Kasumi-1 (cell line): ENCODE measurements around the gene PXDN.
"Not testable (repeated sequence)": the region's sequence is repeated elsewhere in the genome, so short reads cannot be mapped to it uniquely, and the experiment has no call there.

Experiments used
- DNase-seq, 2 experiments: peaks; one replicate each; lab custom pipeline; 2025; lab: John Stamatoyannopoulos, UW

Gene PXDN

DNA sequence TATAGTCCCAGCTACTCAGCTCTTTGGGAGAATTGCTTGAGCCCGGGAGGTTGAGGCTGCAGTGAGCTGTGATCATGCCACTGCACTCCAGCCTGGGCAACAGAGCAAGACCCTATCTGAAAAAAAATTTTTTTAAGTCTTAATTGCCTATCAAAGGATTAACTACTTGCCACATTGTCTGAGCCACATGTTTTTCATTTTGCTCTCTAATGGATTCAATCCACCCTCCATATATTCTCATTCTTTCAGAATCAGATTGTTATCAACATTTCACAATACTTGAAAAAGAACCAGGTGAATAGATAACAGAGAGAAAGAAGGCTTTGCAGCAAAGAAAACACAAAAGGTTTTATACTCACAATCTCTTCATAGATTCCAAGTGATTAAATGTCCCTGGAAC, 61.0 kb downstream of the PXDN start:
- no peak for DNase-seq

DNA sequence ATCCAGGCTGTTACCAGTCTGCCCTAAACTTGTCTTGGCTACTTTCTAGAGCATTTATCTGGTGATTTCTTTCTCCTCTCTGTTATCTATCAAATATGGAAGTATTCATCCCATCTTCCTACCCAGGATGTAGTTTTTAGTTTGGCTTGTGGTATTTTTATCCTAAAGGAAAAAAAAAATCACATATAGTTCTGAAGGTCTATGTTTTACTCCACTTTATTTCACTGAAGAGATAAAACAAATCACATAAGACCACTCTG, 62.2 kb downstream of the PXDN start:
- no peak for DNase-seq

DNA sequence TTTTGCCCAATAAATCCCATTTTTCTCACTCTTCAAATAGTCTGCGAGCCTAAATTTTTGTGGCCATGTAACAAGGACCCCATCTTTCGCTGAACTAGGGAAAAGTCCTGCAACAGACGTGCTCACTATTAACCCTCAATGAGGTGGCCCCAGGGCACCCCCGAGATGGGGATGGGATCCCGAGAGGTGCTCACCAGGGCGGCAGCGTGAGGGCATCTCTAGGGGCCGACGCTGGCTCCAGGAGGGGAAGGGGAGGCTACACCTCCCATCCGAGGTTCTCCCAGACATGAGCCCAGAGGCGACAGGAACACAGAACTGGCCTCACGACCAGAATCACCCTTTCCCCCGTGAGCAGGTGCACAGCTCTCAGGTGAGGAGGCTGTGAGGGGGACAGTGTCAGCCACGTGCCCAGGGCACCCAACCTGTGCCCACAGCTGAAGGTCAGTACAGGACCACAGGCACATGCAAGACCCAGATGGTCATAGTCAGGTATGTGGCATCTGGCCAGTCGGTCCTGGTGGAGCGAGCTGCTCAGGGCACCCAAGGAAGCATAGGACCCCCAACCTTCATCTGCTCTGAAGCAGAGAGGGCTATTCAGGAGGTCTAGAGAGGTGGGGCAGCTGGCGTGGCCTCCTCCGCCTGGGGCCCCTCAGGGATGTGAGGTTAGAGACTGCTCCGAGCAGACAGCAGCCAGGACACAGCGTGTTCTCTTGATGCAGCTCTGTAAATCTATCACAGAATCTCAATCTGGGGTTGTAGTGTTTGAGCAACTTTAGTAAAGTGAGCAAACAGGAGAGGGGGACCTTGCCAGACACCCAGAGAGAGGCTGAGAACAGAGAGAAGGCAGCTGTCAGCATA, 62.8 kb downstream of the PXDN start:
- DNase-seq: no peak

DNA sequence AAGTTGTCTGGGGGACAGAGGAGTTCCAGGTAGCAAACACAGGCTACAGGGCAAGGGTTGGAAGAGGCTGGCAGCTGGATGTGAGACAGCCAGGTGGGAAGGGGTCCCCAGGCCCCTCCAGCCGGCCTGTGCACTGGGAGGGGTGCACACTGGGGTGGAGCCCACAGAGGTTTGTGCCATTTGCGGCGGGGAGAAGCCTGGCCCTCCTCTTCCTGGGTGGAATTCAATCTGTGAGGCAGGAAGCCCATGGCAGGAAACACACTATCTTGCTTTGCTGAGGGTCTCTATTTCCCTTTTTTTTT, 63.3 kb downstream of the PXDN start:
- no peak for DNase-seq

DNA sequence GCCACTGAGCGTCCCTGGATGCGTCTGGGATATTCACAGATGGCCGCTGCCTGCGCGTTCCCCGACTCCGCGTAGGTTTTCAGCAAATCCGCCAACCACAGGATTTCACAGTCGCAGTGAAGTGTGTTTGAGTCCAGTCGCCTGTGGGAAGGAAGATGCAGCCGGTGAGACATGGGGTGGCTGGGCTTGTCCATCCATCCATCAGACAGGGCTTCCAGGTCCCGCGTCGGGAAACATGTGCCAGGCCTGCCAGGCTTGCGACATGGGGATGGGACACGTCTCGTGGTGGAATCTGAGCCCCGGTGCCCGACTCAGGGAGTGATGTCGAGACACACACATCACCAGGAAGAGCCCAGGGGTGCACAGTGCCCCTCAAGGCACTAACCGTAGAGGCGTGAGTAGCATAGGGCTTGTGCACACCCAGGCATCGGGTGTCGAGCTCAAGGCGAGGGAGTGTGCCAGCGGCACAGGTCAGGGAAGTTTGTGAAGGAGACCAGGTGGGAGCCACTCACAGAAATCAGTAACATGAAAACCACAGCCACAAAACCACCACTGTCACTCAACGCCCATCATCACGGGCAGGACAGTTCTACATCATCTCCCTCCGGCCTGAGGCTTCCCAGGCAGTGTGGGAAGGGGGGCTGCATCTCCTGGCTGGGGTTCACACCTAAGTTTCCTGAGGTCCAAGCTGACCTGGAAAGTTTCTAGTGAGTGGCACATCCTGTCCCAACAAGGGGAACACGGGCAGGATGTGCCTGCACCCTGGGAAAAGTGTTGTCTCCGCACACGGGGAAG, 63.9 kb downstream of the PXDN start:
- no peak for DNase-seq

DNA sequence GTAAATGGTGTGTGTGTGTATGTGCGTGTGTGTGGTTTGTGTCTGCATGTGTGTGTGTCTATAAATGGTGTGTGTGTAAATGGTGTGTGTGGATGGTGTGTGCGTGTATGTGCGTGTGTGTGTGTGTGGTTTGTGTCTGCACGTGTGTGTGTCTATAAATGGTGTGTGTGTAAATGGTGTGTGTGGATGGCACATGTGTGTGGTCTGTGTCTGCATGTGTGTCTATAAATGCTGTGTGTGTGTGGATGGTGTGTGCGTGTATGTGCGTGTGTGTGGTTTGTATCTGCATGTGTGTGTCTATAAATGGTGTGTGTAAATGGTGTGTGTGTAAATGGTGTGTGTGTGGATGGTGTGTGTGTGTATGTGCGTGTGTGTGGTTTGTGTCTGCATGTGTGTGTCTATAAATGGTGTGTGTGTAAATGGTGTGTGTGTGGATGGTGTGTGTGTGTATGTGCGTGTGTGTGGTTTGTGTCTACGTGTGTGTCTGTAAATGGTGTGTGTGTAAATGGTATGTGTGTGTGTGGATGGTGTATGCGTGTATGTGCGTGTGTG, 64.8 kb downstream of the PXDN start:
- not testable (repeated sequence) for DNase-seq

DNA sequence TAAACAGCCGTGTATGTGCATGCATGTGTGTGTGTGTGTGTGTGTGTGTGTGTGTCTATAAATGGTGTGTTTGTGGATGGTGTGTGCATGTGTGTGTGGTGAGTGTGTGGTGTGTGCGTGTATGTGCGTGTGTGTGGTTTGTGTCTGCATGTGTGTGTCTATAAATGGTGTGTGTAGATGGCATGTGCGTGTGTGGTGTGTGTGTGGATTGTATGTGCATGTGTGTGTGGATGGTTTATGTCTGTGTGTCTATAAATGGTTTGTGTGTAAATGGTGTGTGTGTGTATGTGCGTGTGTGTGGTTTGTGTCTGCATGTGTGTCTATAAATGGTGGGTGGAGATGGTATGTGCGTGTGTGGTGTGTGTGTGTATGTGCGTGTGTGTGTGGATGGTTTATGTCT, 65.2 kb downstream of the PXDN start:
- not testable (repeated sequence) for DNase-seq

DNA sequence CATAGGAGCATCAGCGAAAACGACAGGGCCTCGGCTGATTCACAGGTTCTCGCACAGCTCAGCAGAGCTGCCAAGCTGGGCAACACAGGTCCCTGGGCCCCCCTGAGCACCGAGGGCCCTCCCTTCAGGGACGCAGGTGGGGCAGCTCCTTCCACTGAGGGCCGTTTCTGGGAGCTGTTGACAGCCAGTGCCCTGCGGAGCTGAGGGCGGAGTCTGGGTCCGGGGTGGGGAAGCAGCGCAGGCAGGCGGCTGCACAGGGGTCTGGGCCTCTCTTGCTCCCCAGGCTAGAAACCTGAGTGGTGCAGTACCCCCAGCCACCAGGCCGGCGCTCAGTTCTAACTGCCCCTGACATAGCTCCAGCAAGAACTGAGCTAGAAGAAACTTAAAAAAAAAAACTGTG, 65.7 kb downstream of the PXDN start:
- no peak for DNase-seq

DNA sequence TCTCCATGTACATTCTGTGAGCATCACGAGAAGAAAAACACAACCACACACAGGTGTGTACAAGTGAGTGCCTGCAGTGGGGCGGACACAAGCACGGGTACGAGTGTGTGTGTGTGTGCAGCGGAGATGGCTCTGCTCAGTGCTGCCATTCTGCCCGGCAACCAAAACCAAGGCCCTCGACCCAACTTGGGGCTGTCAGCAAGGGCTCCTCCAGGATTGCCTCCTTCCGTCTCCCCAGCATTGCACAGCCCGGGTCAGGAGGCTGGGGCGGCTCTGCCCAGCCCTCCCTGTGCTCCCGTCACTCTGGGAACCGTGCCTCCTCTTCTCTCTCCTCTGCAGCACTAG, 66.5 kb downstream of the PXDN start:
- DNase-seq: no peak

DNA sequence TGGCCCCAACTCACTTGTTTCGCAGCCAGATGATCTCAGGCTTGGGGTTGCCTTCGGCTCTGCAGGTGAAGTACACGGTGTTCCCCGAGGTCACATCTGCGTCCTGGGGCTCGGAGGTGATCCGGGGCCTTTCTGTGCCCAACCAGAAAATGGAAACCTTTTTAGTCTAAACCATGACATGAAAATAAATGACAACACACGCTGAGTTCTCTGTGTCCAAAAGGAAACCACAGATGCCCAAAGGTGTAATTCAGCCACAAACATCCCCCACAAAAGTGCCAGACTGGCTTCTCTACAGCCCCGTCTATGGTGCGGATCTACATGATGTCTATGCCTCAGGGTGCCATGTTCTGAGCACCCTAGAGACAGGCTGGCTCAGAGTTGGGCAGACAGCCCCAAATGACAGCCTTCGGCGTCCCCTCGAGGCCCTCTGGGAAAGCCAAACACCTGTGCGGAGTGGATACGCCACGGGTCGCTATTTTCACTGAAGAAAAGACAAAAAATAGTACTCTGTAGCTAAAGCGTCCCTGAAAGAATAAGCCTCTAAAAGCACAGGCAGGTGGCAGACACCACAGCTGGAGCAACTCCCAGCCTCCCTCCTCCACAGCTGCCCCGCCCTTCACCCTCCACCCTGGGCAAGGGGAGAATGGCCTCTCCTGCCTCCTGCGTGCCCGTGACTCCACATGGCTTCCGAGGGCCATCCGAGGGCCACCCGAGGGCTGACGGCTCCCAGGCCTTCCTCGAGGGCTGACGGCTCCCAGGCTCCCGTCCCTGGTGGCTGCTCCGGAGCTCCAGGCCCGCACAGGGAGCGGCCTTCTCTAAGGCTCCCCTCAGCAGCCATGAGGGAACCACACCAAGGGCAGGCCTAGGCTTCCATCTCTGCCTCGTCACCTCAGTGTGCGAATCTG, 67.1 kb downstream of the PXDN start:
- DNase-seq: no peak

DNA sequence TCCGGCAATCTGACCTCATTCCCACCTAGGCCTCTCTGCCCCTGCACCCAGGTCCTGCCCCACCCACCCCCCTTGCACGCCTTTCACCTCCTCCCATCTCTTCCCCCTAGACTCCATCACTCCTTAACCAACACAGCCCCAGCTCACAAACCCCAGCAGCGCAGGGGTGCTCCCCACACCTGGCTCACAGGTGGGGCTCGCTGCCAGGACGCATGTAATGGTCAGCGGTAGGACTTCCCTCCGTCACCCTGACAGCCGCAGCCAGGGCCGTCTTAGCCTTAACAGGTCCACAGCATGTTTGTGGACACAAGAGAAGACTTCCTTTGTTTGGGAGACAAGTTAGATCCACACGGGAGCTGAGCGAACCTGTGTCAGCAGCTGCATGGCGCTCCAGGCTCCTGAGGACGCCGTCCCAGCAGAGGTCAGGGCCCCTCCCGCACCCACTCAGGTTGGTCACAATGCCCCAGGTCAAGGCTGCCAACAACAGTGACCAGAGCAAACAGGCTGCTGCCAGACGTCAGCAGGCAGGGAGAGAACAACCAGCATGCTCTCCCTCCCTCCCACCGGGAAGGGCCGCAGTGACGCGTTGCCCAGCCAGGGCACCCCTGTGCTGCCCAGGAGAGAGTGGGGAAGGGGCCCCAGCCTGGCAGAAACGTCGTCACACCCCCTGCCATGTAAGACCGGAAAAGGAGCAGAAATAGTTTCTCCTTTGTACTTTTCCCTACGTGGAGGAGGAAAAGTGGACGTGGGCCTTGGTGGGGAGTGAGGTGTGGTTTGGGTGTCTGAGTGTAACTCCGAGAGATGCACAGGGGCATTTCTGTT, 68.0 kb downstream of the PXDN start:
- no peak for DNase-seq

DNA sequence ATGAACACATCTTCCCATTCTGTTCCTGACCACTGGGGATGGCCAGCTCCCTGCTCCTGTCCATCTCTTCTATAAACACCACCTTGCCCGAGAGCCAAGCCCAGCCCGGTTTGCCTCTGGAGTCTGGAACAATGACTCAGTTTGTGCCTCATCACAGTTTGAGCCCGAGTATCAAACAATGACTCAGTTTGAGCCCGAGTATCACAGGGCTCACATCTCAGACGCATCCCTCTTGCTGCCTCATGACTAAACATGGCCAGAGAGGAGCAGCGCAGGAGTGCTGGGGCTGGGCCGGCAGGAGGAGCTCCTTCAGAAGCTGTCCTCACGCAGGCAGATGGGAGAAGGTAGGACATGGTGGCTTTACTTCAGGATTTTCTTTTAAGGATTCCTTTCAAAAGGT, 68.7 kb downstream of the PXDN start:
- no peak for DNase-seq

DNA sequence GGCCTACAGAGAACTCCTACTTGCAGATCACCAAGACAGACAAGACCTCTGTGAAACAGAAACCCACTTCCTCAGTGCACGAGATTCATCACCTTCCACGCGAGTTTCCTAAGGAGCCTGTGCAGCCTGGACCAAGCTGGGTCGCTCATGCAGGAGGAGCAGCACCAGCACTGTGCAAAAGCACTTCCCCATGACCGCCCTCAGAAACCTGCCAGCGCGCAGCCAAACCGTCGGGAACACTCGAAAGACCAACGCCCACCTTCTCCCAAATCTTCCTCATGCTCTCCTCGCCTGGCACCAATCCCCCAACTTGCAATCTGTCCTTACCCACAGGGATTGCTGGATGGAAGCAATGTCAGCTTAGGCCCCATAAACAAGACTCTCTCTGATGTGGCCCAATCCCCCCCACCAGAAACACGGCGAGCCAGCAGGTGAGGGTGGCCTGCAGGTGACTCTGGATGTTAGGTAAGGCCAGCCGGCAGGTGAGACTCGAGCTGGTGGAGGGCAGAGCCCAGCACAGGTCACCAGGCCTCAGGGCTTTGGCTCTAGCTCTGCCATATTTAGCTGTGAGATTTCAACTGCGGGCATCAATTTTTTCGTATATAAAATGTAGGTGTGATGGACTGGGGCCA, 69.4 kb downstream of the PXDN start:
- DNase-seq: no peak

DNA sequence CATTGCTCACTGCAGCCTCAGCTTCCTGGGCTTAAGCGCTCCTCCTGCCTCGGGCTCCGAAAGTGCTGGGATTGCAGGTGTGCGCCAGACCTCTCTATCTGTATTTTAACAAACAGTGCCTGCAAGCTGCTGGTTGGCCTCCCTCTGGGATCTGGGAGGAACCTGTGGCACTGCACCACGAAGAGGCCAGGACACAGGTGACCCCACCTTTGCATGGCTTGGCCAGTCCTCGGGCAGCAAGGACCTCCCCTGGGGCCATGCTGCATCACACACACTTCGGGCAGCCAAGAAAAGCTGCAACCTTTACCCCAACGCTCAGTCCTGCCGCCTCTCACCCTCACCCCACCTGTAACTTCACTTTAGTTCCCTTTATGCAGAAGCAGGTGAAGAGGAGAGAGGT, 70.0 kb downstream of the PXDN start:
- DNase-seq: no peak

DNA sequence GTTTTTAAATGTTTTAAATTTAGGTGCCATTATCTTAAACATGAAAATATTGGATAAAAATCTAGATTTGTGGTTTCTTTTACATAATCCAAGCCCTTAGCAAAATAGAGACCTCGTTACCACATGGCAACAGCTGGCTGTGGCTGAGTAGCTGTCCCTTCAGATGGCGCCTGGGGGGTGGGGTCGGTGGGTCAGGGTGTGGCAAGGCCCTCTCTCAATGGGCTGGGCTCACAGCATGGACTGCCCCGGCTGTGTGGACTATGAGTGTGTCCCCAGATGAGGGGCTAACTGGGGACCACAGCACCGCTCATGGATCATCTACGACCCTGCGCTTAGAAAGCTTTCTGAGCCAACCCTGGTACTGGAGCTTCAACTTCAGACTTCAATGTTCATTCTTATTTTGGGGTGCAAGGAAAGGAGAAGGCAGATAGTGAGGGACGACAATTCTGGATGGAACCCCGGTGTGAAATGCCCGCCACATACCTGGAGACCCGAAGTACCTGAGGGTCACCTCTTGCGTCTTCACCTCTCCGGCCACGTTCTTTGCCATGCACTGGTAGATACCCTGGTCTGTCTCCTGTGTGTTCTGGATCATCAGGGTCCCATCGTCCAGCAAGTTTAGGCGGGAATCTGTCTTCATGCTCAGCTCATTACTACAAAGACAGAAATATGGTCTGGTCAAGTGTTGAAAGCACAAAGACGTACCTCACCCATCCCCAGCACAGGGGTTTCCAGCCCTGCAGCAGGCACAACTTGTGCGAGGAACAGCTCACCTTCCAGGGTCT, 71.0 kb downstream of the PXDN start:
- no peak for DNase-seq

DNA sequence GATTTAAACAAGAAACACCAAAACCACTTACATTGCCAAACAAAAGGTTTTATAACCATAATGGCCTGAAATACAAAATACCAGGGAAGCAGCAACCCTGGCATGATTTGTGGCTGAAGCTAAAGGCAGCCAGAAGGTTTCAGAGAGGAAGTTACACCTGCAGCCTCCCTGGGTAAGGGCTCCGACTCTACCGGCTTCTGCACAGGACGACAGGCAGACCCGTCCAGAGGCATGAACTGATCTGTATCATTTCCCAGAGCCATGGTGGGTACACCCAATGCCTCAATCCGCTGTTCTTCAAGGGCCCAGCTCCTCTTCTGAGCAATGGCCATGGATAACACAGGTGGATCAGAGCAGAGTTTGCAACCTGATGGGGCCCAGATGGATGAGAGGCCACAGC, 71.6 kb downstream of the PXDN start:
- no peak for DNase-seq

DNA sequence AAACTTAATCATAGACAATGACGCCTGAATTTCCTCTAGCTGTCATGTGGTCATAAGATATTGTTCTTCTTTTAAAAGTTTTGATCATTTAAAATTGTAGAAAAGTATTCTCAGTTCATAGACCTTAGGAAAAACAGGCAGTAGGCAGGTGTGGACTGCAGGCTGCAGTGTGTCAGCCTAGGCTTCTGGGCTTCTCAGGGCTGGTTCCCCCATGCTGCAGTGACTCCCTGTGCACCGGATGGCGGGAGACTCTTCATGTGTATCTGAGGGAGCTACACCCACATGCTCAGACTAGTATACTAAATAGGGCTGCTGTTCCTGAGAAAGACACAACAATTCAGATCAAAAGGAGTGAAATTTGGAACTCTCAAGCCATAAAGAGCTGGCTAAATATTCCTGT, 72.4 kb downstream of the PXDN start:
- DNase-seq: no peak

DNA sequence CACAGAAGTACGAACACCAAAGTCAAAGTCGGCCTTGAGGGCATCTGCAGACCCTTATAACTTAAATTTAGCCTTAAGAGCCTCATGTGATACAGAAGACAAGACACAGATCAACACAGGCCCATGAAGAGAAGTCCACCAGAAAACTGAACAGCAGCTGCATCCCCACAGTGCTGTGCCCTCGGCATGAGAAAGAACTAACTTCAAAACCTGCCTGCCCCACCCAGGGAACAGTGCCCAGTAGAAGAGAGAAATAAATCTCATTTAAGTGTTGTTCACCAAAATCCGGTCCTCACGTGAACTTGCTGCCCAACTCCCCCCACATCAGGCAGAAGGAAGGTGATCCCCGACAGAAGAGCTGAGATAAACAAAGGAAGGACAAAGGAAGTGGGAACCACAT, 73.7 kb downstream of the PXDN start:
- DNase-seq: no peak

DNA sequence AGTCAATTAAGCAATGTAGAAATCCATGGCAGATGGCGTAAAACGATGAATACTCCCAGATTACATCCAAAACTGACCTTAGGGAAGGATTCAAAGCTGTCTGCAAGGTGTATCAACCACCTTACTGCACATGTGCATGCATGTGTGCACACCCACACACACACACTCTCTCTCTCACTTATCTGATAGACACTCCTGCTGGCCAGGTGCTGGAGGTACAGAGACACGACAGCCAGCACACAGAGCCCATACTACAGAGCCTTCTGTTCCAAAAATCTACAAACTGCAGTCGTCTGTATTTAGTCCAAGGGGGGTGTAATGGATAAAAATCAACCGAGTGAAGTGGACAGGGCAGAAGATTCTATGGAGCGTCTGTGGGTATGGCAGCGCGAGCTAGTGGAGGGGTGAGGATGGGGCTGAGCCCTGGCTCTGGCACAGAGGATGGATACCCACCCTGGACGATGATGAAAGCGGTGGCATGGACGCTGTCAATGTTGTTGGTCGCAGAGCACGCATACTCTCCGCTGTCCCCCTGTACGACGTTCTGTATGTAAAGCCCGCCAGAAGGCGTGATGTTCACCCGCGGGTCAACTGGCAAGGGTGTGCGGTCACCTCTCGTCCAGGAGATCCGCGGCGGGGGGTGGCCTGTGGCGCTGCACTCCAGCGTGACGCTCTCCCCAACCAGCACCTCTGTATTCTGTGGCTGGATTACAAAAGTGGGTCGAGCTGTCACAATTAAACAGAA, 78.4 kb downstream of the PXDN start:
- DNase-seq: no peak

DNA sequence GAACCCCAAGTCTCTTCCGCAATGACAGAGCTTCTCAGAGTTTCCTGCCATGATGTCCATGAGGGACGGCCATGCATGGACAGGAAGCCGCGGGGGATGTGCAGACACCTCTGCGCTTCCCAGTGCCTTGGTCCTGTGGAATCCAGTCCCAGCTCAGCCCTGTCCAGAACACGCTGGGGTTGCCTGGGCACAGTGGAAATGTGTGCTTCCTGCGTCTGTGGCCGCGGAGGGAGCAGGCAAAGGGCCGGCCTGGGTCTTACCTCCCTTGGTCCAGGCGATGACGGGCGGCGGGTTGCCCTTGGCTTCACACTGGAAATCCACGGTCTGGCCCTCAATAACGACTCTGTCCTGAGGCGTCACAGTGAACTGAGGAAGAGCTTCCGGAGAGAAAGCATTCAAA, 79.6 kb downstream of the PXDN start:
- DNase-seq: no peak
